ENCODE data around the gene ZNF385A. TPM values are rescaled to one million over a fixed set of nuclear protein-coding genes. Genes with fewer than 3 reads are reported as not detected.

Gene ZNF385A
- total and polyA plus RNA-seq, 2 of the 13 experiments (the other 11 are each of a cell fraction or from before 2014, with no cell fraction given): 0.44 to 0.67 TPM

DNA sequence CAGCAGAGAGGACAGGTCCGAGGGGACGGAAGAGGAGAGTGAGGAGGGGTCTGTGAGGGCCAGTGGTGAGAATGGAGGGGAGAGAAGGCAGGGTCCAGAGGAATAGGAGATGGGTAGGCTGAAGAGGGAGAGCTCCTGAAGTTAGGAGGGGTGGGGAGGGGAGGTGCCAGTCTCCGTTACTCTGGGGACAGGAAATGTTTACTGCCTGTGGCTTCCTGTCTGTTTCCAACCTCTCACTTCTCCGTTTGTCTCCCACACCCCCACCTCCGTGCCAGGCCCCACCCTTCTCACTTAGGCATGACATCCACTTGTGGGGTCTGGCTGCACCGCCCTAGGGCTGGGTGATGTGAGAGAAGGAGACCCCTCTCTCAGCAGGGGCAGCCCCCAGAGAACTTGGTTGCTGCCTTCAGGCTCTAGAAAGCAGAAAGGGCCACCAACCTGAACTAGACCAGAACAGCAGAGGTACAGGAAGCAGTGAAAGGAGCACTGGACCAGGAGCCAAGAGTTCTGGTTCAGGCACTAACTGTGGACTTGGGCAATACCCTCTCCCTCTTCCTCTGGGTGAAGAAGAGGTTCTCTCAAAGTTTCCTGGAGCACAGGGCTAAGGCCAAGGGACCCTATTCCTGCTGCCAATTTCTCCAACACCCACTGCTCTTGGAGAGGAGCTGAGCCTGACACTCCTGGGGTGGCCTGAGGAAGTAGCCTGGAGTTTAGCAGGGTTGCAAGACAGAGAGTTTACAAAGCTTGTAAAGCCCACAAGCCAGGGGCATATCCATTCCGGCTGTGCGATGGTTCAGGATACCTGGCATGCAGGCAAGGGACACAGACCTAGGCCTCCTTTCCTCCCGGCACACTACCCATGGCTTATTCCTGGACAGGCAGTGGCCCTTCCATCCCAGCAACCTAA lies 29.0 kb upstream of the ZNF385A start:
- no peak for ATAC-seq
- CTCF ChIA-PET (ENCODE audit: low intra/inter-chr PET ratio, low total read pairs): no interaction called here
- H3K9me3 ChIP-seq (ENCODE audit: low read length): no peaks in the 10 kb centered on the region
- H3K79me2 ChIP-seq (ENCODE audit: insufficient read depth, low read length): no peaks in the 10 kb centered on the region
- no peak for TF ChIP-seq JDP2 (CRISPR knock-in tag; IDR thresholded peaks at IDR 0.05; ENCODE audit: borderline replicate concordance)
- TF ChIP-seq RCOR2 (CRISPR knock-in tag; IDR thresholded peaks at IDR 0.05): no peak
- TF ChIP-seq ZNF839 (CRISPR knock-in tag; IDR thresholded peaks at IDR 0.05; ENCODE audit: borderline replicate concordance): no peak
- TF ChIP-seq ZNF235 (CRISPR knock-in tag; IDR thresholded peaks at IDR 0.05; ENCODE audit: borderline replicate concordance): no peak
- TF ChIP-seq, protein P1, sequence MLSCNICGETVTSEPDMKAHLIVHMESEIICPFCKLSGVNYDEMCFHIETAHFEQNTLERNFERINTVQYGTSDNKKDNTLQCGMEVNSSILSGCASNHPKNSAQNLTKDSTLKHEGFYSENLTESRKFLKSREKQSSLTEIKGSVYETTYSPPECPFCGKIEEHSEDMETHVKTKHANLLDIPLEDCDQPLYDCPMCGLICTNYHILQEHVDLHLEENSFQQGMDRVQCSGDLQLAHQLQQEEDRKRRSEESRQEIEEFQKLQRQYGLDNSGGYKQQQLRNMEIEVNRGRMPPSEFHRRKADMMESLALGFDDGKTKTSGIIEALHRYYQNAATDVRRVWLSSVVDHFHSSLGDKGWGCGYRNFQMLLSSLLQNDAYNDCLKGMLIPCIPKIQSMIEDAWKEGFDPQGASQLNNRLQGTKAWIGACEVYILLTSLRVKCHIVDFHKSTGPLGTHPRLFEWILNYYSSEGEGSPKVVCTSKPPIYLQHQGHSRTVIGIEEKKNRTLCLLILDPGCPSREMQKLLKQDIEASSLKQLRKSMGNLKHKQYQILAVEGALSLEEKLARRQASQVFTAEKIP (CRISPR knock-in tag; IDR thresholded peaks at IDR 0.05; ENCODE audit: borderline replicate concordance): no peak
- no peak for TF ChIP-seq ZMYM3 (CRISPR knock-in tag; IDR thresholded peaks at IDR 0.05)
- TF ChIP-seq REPIN1 (CRISPR knock-in tag; IDR thresholded peaks at IDR 0.05; ENCODE audit: borderline replicate concordance, low read depth): no peak
- TF ChIP-seq ZMYM4 (CRISPR knock-in tag; IDR thresholded peaks at IDR 0.05): no peak
- TF ChIP-seq ZKSCAN5 (CRISPR knock-in tag; IDR thresholded peaks at IDR 0.05): no peak
- no peak for TF ChIP-seq NCOA5 (CRISPR knock-in tag; IDR thresholded peaks at IDR 0.05)
- TF ChIP-seq, protein P2, sequence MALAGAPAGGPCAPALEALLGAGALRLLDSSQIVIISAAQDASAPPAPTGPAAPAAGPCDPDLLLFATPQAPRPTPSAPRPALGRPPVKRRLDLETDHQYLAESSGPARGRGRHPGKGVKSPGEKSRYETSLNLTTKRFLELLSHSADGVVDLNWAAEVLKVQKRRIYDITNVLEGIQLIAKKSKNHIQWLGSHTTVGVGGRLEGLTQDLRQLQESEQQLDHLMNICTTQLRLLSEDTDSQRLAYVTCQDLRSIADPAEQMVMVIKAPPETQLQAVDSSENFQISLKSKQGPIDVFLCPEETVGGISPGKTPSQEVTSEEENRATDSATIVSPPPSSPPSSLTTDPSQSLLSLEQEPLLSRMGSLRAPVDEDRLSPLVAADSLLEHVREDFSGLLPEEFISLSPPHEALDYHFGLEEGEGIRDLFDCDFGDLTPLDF (CRISPR knock-in tag; IDR thresholded peaks at IDR 0.05): no peak
- no peak for TF ChIP-seq TGIF2 (CRISPR knock-in tag; IDR thresholded peaks at IDR 0.05)
- TF ChIP-seq, protein P3, sequence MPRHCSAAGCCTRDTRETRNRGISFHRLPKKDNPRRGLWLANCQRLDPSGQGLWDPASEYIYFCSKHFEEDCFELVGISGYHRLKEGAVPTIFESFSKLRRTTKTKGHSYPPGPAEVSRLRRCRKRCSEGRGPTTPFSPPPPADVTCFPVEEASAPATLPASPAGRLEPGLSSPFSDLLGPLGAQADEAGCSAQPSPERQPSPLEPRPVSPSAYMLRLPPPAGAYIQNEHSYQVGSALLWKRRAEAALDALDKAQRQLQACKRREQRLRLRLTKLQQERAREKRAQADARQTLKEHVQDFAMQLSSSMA (CRISPR knock-in tag; IDR thresholded peaks at IDR 0.05): no peak
- no peak for TF ChIP-seq ZFAT (CRISPR knock-in tag; conservative IDR thresholded peaks at IDR 0.05)
- POLR2A ChIA-PET: no interaction called here
- no peak overlapping the region for H3K4me2 ChIP-seq (ENCODE audit: low read depth, low read length)
- peaks cover 8% of the 10 kb centered on the region for H3K4me1 ChIP-seq (ENCODE audit: insufficient read depth, low read length)
- no TSS peak for BruUV-seq (replicated peaks)
- no peak for DNase-seq (ENCODE audit: low spot score)
- no peaks in the 10 kb centered on the region for H4K20me1 ChIP-seq (ENCODE audit: insufficient read depth, low read length)
- peaks cover 12 to 24% of the 10 kb centered on the region in 2 experiments; a peak in 3 of 5 replicates for H3K27me3 ChIP-seq (ENCODE audit: control insufficient read depth in 1 of 2, insufficient read depth in 2 of 2, low read length in 2 of 2)
- WGBS (ENCODE audit: low lambda C conversion rate): 36% methylated on average over 7 of the region's 9 CpGs
- no peak for FAIRE-seq
- H3K36me3 ChIP-seq (replicated peaks in 1 of 2; ENCODE audit: control insufficient read depth in 1 of 2, insufficient read depth in 2 of 2, low read length in 2 of 2): no peaks in the 10 kb centered on the region
- intact Hi-C loops (cut with micrococcal nuclease; ENCODE audit: unreplicated experiment) (no loop called here), in situ Hi-C loops (cut with HindIII; ENCODE audit: extremely low pct_ligation_motif_present, low pct_unique_long_range_greater_than_20kb) (no loop called here)
- H2AFZ ChIP-seq (ENCODE audit: low read length): no peak overlapping the region
- no peak overlapping the region for H3K9ac ChIP-seq (ENCODE audit: insufficient read depth, low read depth, low read length)
- H3K4me3 ChIP-seq (replicated peaks in 1 of 3; ENCODE audit: insufficient read depth in 1 of 3, low read depth in 2 of 3, low read length in 3 of 3): no peak overlapping the region
- H3K27ac ChIP-seq (ENCODE audit: extremely low read length, insufficient read depth, low read length): no peak overlapping the region

Data from HepG2 (cell line).